HFF-Myc (cell line): ENCODE results near the gene KLKB1.

Experiments used
- DNase-seq: peaks from one replicate; pipeline ENCODE4 v3.0.0-alpha.2; 2011; ENCODE audit warnings: low read depth; ENCODE audit errors: extremely low read depth
- H3K4me3 ChIP-seq: replicated peaks from 2 replicates; pipeline ENCODE4 v1.5.1; 2011; ENCODE audit warnings: low read depth, mild to moderate bottlenecking, control low read depth, low read length
- CTCF ChIP-seq: IDR thresholded peaks from 2 replicates; pipeline ENCODE4 v1.5.1; 2012; ENCODE audit warnings: mild to moderate bottlenecking, low read depth, low read length, control low read depth; ENCODE audit errors: missing control alignments

KLKB1 gene

DNA sequence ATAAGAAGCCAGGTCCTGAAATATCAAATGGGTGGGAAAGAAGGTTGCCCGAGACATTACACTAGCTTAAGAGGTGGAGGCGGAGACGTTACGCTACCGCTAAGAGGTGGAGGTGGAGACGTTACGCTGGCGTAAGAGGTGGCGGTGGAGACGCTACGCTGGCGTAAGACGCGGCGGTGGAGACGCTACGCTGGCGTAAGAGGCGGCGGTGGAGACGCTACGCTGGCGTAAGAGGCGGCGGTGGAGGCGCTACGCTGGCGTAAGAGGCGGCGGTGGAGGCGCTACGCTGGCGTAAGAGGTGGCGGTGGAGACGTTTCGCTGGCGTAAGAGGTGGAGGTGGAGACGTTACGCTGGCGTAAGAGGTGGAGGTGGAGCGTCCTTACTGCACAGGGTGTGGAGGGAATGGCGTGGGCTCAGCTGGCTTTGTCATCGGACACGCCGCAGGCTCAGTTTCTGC lies 23.2 kb upstream of the KLKB1 start:
- TF ChIP-seq CTCF, result no peak
- H3K4me3 ChIP-seq, result peak overlapping the region; percentile 41
- no peak for DNase-seq

- TF ChIP-seq CTCF, result no peak
- peak overlapping the region; percentile 41 for H3K4me3 ChIP-seq
Observed at GRCh38 chr4:186204686-186205085, 22.6 kb upstream of the KLKB1 start.

DNA sequence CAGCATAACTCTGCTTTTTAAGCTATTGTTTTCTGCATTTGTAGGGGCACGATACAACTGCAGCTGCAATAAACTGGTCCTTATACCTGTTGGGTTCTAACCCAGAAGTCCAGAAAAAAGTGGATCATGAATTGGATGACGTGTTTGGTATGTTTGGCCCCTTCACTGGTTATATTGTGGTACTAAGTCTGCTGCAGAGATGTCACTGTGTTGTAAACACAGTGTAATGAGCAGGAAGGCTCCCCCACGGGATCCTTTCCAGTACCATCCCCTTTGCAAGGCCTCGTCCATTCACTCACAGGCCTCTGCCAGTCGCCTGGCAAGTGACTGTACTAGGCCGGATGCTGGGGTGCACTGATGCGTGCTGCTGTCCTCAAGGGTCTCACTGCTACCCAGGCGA lies 22.2 kb upstream of the KLKB1 start:
- DNase-seq, result no peak
- H3K4me3 ChIP-seq, result peak overlapping the region; percentile 41
- TF ChIP-seq CTCF, result no peak

More at GRCh38 chr4:186204686-186205085, 22.6 kb upstream of the KLKB1 start:
- no peak for DNase-seq

- no peak for TF ChIP-seq CTCF
- DNase-seq, result no peak
- H3K4me3 ChIP-seq, result no peak overlapping the region
Observed at GRCh38 chr4:186216465-186217024, 10.8 kb upstream of the KLKB1 start.

GRCh38 chr4:186217733-186218293 lies 9.5 kb upstream of the KLKB1 start:
- DNase-seq, result no peak
- no peak overlapping the region for H3K4me3 ChIP-seq
- TF ChIP-seq CTCF, result no peak

DNA sequence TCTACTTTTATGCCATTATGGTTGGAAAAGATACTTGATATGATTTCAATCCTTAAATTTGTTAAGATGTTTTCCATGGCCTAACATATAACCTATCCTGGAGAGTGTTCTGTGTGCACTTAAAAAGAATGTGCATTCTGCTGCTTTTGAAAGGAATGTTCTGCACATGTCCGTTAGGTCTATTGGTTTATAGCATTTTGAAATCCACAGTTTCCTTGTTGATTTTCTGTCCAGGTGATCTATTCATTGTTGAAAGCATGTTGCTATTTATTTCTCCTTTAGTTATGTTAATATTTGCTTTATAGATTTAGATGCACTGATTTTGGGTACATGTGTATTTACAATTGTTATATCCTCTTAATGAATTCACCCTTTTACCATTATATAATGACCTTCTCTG lies 5.7 kb upstream of the KLKB1 start:
- H3K4me3 ChIP-seq, result no peak overlapping the region
- no peak for DNase-seq

More for the DNA sequence above, 5.7 kb upstream of the KLKB1 start:
- no peak for TF ChIP-seq CTCF
